Body of pancreas (tissue), 4 donors: ENCODE data around the gene GLRA1. TPM values are rescaled to one million over a fixed set of nuclear protein-coding genes. Genes with fewer than 3 reads are reported as not detected.

ENCODE experiments used
- ATAC-seq: fragments of 150-250 bp; one replicate; pipeline ENCODE4 v1.9.1; 2016
- DNase-seq, 4 donors: peaks; one replicate each; pipeline ENCODE4 v3.0.0-alpha.2; 2019
- H3K27ac ChIP-seq, 4 donors: fragments of 200-600 bp; sonication (generic); 1 replicate in 3 of 4; 2 replicates in 1 of 4; pipeline versions ENCODE4 v1.5.1 to v1.6.1; 2016 to 2019; ENCODE audit warnings: mild to moderate bottlenecking in 1 of 4, mixed read lengths in 1 of 4, moderate library complexity in 1 of 4
- H3K27me3 ChIP-seq, 2 donors: fragments of 200-600 bp; sonication (generic); one replicate each; pipeline ENCODE4 v1.6.0; 2016; ENCODE audit warnings: mild to moderate bottlenecking in 1 of 2
- H3K36me3 ChIP-seq, 2 donors: fragments of 200-600 bp; sonication (generic); replicated peaks in 1 of 2; 2 replicates each; pipeline ENCODE4 v1.5.1; 2016; ENCODE audit warnings: low read depth in 2 of 2; ENCODE audit not compliant: insufficient read depth in 1 of 2
- H3K4me1 ChIP-seq: fragments of 200-600 bp; sonication (generic); one replicate; pipeline ENCODE4 v1.6.0; 2016
- H3K4me3 ChIP-seq, 2 donors: fragments of 200-600 bp; sonication (generic); 1 replicate in 1 of 2; 2 replicates in 1 of 2; pipeline ENCODE4 v1.5.1; 2016 to 2019
- H3K9me3 ChIP-seq, 3 donors: fragments of 200-600 bp; sonication (generic); 1 replicate in 2 of 3; 2 replicates in 1 of 3; pipeline ENCODE4 v1.5.1; 2016
- CTCF ChIP-seq, 7 experiments: fragments of 450-650 bp in 4 of 7; fragments of 200-600 bp in 3 of 7; sonication (generic) in 3 of 7; IDR thresholded peaks; one replicate each; pipeline ENCODE4 v1.5.1; 2016 to 2019; ENCODE audit warnings: antibody characterized with exemption in 7 of 7
- POLR2A ChIP-seq, 3 donors: fragments of 450-650 bp; IDR thresholded peaks; one replicate each; pipeline ENCODE4 v1.6.1; 2016; ENCODE audit warnings: antibody characterized with exemption in 3 of 3, mild to moderate bottlenecking in 2 of 3
- WGBS, 2 donors: methylation state at CpG; one replicate each; pipeline ENCODE4 v1.1.5; 2017; 5-methylcytosine and 5-hydroxymethylcytosine counted together
- intact Hi-C: fragments of 100-400 bp; cut with DNase I; formaldehyde crosslinking; loops from one replicate; pipeline ENCODE4 v1.15.1; 2023
- total RNA-seq, 2 donors: library from RNA; depleted of rRNA; stranded (reverse); fragments of >200 nt; gene quantifications; one replicate each; pipeline ENCODE4 v1.1.0, GENCODE V29; 2016

GLRA1 gene
- total RNA-seq, 2 donors from 2014 or later = not detected

GRCh38 chr5:151886546-151887275 lies 37.9 kb downstream of the GLRA1 start:
- Histone ChIP-seq H3K4me3 (no peak overlapping the region), H3K27me3 (no peaks in the 10 kb centered on the region), H3K36me3 (no peaks in the 10 kb centered on the region), H3K27ac (no peak overlapping the region), H3K4me1 (no peaks in the 10 kb centered on the region), H3K9me3 (no peaks in the 10 kb centered on the region)
- no peak for ATAC-seq
- DNase-seq = no peak
- WGBS, 2 donors = 57 to 62% methylated on average over 4 of the region's 4 CpGs
- intact Hi-C loops = no loop called here
- no peak for TF ChIP-seq POLR2A (IDR thresholded peaks at IDR 0.05)
- TF ChIP-seq CTCF (IDR thresholded peaks at IDR 0.05) = no peak

- Histone ChIP-seq H3K4me1 (no peaks in the 10 kb centered on the region), H3K9me3 (no peaks in the 10 kb centered on the region), H3K4me3 (no peak overlapping the region), H3K27me3 (no peaks in the 10 kb centered on the region), H3K27ac (no peak overlapping the region), H3K36me3 (no peaks in the 10 kb centered on the region)
- ATAC-seq (no peak), DNase-seq (no peak)
- TF ChIP-seq POLR2A (IDR thresholded peaks at IDR 0.05) (no peak), CTCF (IDR thresholded peaks at IDR 0.05) (no peak)
- WGBS, 2 donors = 63 to 65% methylated on average over 9 of the region's 9 CpGs
- intact Hi-C loops = no loop called here
Measured at GRCh38 chr5:151885138-151885908, 39.3 kb downstream of the GLRA1 start.

GRCh38 chr5:151881621-151882225 lies 42.9 kb downstream of the GLRA1 start:
- H3K27me3 ChIP-seq = no peaks in the 10 kb centered on the region
- ATAC-seq (no peak), DNase-seq (no peak)
- TF ChIP-seq POLR2A (IDR thresholded peaks at IDR 0.05) (no peak), CTCF (IDR thresholded peaks at IDR 0.05) (no peak)
- intact Hi-C loops = no loop called here
- WGBS, 2 donors = 26 to 42% methylated on average over 2 of the region's 2 CpGs
- H3K36me3 ChIP-seq = no peaks in the 10 kb centered on the region
- H3K4me1 ChIP-seq = no peaks in the 10 kb centered on the region
- H3K4me3 ChIP-seq = no peak overlapping the region
- H3K27ac ChIP-seq = no peak overlapping the region
- H3K9me3 ChIP-seq = no peaks in the 10 kb centered on the region

GRCh38 chr5:151880324-151880723 lies 44.3 kb downstream of the GLRA1 start:
- no peak for DNase-seq
- no peaks in the 10 kb centered on the region for H3K27me3 ChIP-seq
- no peak for ATAC-seq
- H3K27ac ChIP-seq = no peak overlapping the region
- no peaks in the 10 kb centered on the region for H3K9me3 ChIP-seq
- no peak for TF ChIP-seq CTCF (IDR thresholded peaks at IDR 0.05)
- no peak for TF ChIP-seq POLR2A (IDR thresholded peaks at IDR 0.05)
- H3K36me3 ChIP-seq = no peaks in the 10 kb centered on the region
- intact Hi-C loops = no loop called here
- no peak overlapping the region for H3K4me3 ChIP-seq
- H3K4me1 ChIP-seq = no peaks in the 10 kb centered on the region
